Urinary bladder (tissue), 4 donors: ENCODE data around the gene HERPUD1. TPM values are rescaled to one million over a fixed set of nuclear protein-coding genes. Genes with fewer than 3 reads are reported as not detected.

Source experiments
- DNase-seq: peaks from one replicate; pipeline ENCODE4 v3.0.0-alpha.2; 2015; ENCODE audit errors: extremely low spot score
- H3K27ac ChIP-seq: one replicate; pipeline ENCODE4 v1.5.1; 2013; ENCODE audit warnings: low read depth, mild to moderate bottlenecking, moderate library complexity
- H3K36me3 ChIP-seq: one replicate; pipeline ENCODE4 v1.6.1; 2013; ENCODE audit warnings: mild to moderate bottlenecking, moderate library complexity; ENCODE audit not compliant: insufficient read depth
- H3K4me1 ChIP-seq: one replicate; pipeline ENCODE4 v1.6.1; 2013; ENCODE audit warnings: mild to moderate bottlenecking, moderate library complexity; ENCODE audit not compliant: insufficient read depth
- H3K4me3 ChIP-seq: one replicate; pipeline ENCODE4 v1.5.1; 2013; ENCODE audit warnings: low read depth, low read length
- WGBS: extraction: QIAGEN DNeasy Blood & Tissue Kit; methylation state at CpG from one replicate; pipeline ENCODE4 v1.1.7; 2013; 5-methylcytosine and 5-hydroxymethylcytosine counted together
- polyA plus RNA-seq: library from polyadenylated mRNA; stranded (reverse); fragments of 200-250 nt; gene quantifications from one replicate; pipeline ENCODE4 v1.2.3, GENCODE V29; 2013
- total RNA-seq: library from RNA; depleted of rRNA; stranded (reverse); fragments of >200 nt; gene quantifications from one replicate; pipeline ENCODE4 v1.2.3, GENCODE V29; 2014
- donor health status: healthy with polysubstance abuse.
- donor health status: healthy.

HERPUD1 gene
- total and polyA plus RNA-seq, 2 donors = 102 to 113 TPM

DNA sequence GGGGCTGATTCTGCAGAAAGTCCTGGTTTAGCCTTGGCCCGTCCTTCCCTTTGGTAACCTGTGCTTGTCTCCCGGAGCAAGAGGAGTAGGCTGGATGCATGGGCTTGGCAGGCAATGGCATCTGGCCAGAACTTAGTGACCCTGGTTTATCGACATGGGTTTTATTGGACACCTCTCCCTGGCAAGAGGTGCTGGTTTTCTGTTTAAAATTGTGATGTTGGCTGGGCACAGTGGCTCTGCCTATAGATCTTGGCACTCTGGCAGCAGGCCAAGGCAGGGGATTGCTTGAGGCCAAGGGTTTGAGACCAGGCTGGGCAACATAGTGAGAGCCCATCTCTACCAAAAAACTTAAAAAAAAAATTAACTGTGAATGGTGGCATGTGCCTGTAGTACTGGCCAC lies 35.7 kb upstream of the HERPUD1 start:
- Histone ChIP-seq H3K4me3 (no peak overlapping the region), H3K36me3 (no peaks in the 10 kb centered on the region), H3K4me1 (no peaks in the 10 kb centered on the region), H3K27ac (no peak overlapping the region)
- DNase-seq = no peak
- 64% methylated on average over 3 of the region's 3 CpGs for WGBS

- no peak for DNase-seq
- H3K4me1 ChIP-seq = no peaks in the 10 kb centered on the region
- H3K4me3 ChIP-seq = no peak overlapping the region
- 91% methylated on average over 8 of the region's 8 CpGs for WGBS
- no peak overlapping the region for H3K27ac ChIP-seq
- H3K36me3 ChIP-seq = no peaks in the 10 kb centered on the region
These were observed 34.7 kb upstream of the HERPUD1 start for GRCh38 chr16:56897026-56897799.

DNA sequence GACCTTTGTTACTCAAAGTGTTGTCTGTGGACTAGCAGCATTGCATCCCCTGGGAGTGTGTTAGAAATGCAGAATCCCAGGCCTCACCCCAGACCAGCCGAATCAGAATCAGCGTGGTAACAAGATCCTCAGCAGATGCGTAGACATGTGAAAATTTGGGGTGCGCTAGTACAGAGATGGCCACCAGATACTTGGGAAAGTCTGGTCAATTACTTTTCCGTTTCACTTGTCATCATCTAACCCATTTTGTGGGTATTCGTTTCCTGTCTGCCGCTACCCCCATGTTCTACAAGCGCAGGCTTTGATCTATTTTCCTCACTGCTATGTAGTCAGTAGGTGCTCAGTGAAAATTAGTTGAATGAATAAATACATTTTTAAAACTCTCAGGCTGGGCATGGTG lies 33.1 kb upstream of the HERPUD1 start:
- H3K4me3 ChIP-seq = no peak overlapping the region
- no peaks in the 10 kb centered on the region for H3K4me1 ChIP-seq
- no peak for DNase-seq
- no peaks in the 10 kb centered on the region for H3K36me3 ChIP-seq
- H3K27ac ChIP-seq = no peak overlapping the region
- WGBS = 89% methylated on average over 8 of the region's 8 CpGs

DNA sequence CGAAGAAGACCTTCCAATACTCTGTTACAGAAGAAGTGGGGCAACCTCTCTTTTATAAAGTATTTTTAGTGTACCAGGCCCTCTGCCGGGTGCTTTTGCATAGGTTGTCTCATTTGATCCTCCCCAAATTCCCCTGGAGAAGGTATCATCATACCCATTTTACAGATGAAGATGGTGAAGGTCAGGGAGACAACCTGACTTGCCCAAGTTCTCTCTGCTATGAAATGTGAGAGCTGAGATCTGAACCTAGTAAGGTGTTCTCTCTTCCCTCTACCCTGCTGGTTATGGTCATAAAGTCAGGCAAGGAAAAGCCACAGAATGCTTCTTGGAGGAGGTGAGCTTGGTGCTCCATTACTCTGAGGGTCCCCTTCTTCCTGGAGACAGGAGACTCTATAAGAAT lies 28.1 kb upstream of the HERPUD1 start:
- no peak overlapping the region for H3K27ac ChIP-seq
- no peaks in the 10 kb centered on the region for H3K4me1 ChIP-seq
- no peaks in the 10 kb centered on the region for H3K36me3 ChIP-seq
- WGBS = 96% methylated on average over 2 of the region's 2 CpGs
- H3K4me3 ChIP-seq = no peak overlapping the region
- DNase-seq = no peak

DNA sequence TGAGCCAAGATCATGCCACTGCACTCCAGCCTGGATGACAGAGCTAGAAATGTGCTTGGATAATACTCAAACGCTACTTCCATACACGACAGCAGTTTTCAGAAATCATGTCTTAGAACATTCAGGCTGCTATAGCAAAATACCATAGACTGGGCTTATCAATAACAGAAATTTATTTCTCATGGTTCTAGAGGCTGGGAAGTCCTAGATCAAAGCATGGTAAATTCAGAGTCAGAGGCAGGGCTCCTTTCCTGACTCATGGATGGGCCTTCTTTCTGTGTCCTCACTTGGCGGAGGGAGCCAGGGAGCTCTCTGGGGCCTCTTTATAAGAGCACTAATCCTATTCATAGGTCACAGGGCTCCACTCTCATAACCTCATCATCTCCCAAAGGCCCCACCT lies 24.5 kb upstream of the HERPUD1 start:
- 95% methylated on average over 3 of the region's 3 CpGs for WGBS
- no peak overlapping the region for H3K27ac ChIP-seq
- DNase-seq = no peak
- H3K4me1 ChIP-seq = no peaks in the 10 kb centered on the region
- H3K4me3 ChIP-seq = no peak overlapping the region
- H3K36me3 ChIP-seq = no peaks in the 10 kb centered on the region

DNA sequence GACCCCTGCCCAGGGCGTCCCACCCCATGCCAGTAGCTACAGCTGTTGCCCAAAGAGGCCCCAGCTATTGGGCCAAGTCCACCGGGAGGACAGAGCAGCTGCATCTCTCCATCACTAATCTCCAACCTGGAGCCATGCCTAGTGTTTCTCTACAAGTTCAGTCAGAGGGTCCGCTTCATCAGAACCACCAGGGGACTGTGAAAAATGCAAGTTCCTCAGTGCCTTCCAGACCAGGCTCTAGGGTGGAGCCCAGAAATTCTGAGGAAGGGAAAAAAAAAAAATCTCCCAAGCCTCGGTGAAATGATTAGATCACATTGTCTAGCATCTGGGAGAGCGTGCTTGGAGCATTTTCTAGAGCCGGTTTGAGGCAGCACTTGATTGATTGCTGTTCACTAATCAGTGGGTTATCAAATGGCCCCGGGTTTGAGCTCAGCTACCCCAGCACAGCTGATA lies 22.4 kb upstream of the HERPUD1 start:
- WGBS = 50% methylated on average over 7 of the region's 7 CpGs
- no peak overlapping the region for H3K27ac ChIP-seq
- DNase-seq = no peak
- no peaks in the 10 kb centered on the region for H3K36me3 ChIP-seq
- no peak overlapping the region for H3K4me3 ChIP-seq
- H3K4me1 ChIP-seq = peaks cover 3% of the 10 kb centered on the region

- H3K4me1 ChIP-seq = peaks cover 3% of the 10 kb centered on the region
- no peak overlapping the region for H3K4me3 ChIP-seq
- H3K27ac ChIP-seq = no peak overlapping the region
- no peak for DNase-seq
- 80% methylated on average over 5 of the region's 5 CpGs for WGBS
- H3K36me3 ChIP-seq = no peaks in the 10 kb centered on the region
These were observed 21.8 kb upstream of the HERPUD1 start for GRCh38 chr16:56910112-56910511.

DNA sequence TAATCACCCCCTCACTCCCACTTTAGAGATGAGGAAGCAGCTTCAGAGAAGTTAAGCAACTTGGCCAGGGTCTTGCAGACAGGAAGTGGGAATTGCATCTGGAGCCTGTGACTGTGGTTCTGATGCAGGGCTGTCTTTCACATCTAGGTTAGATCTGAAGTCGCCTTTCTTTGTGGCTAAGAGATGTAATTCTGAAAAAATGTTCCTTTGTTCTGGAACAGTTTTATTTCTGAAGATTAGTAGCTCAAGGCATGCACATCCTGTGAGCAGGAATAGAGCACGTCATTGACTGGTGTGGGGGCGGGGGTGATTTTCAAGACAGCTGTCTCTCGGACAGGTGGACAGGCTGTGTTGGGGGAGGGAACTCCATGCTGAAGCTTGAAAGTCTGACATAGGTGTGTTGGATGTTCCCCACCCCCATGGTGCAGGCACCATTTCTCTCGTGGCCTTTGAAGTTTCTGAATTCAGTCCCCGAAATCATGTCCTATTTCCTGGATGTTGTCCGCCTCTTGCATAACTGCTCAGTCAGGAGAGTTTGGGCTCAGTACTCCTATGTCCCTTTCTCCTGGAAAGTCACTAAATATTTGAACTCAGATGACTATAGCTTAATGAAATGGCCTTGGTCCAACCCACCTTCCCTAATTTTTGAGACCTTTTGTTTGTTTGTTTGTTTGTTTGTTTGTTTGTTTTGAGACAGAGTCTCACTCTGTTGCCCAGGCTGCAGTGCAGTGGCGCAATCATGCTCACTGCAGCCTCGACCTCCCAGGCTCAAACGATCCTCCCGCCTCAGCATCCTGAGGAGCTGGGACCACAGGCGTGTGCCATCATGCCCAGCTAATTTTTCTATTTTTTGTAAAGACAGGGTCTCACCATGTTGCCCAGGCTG lies 21.0 kb upstream of the HERPUD1 start:
- 84% methylated on average over 12 of the region's 12 CpGs for WGBS
- no peak for DNase-seq
- Histone ChIP-seq H3K4me1 (peaks cover 3% of the 10 kb centered on the region), H3K4me3 (no peak overlapping the region), H3K36me3 (no peaks in the 10 kb centered on the region), H3K27ac (no peak overlapping the region)

GRCh38 chr16:56911771-56912571 lies 20.0 kb upstream of the HERPUD1 start:
- Histone ChIP-seq H3K4me1 (peaks cover 3% of the 10 kb centered on the region), H3K27ac (no peak overlapping the region), H3K4me3 (no peak overlapping the region), H3K36me3 (no peaks in the 10 kb centered on the region)
- 65% methylated on average over 22 of the region's 22 CpGs for WGBS
- DNase-seq = no peak

DNA sequence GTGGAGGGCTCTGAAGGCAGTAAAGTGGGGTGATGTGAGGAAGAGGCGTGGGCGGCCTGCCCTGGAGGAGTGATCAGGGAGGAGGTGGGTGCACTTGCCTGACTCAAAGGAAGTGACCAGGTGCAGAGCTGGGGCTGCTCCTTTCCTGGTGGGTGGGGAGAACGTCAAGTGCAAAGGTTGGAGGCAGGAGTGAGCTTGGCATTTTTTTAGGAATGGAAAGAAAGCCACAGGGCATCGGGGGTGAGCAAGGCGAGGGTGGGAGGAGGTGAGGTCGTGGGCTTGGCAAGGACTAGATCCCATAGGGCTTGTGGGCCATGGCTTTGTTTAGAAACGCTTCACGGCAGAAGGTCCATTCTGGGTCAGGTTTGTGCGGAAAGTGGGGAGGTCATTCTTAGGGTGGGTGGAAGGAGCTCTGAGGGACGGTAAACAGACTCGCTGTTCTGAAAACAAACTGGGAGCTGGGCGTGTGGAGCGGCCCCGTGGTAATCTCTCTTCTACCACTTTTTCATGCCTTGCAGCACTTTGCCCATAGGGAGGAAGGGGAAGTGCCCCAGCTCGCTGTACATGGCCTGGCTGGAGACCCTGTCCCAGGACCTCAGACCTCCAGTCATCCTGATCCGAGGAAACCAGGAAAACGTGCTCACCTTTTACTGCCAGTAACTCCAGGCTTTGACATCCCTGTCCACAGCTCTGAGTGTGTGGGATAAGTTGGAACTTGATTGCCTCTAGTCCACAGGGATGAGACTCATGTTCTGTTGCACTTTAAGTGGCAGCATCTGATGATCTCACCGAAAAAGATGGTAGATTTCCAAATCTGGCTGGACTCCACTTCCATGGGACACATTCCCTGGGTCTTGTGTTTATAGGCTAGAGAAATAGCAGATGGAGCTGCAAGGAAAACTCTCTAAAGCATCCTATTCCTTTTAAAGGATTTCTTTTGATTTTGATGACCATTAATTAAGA lies 18.9 kb upstream of the HERPUD1 start:
- WGBS = 75% methylated on average over 18 of the region's 18 CpGs
- Histone ChIP-seq H3K4me3 (no peak overlapping the region), H3K36me3 (no peaks in the 10 kb centered on the region), H3K27ac (no peak overlapping the region), H3K4me1 (peaks cover 3% of the 10 kb centered on the region)
- no peak for DNase-seq

- DNase-seq = no peak
- no peak overlapping the region for H3K27ac ChIP-seq
- H3K4me1 ChIP-seq = peaks cover 3% of the 10 kb centered on the region
- 82% methylated on average over 7 of the region's 7 CpGs for WGBS
- no peak overlapping the region for H3K4me3 ChIP-seq
- no peaks in the 10 kb centered on the region for H3K36me3 ChIP-seq
These were observed 17.0 kb upstream of the HERPUD1 start for GRCh38 chr16:56914896-56915295.

DNA sequence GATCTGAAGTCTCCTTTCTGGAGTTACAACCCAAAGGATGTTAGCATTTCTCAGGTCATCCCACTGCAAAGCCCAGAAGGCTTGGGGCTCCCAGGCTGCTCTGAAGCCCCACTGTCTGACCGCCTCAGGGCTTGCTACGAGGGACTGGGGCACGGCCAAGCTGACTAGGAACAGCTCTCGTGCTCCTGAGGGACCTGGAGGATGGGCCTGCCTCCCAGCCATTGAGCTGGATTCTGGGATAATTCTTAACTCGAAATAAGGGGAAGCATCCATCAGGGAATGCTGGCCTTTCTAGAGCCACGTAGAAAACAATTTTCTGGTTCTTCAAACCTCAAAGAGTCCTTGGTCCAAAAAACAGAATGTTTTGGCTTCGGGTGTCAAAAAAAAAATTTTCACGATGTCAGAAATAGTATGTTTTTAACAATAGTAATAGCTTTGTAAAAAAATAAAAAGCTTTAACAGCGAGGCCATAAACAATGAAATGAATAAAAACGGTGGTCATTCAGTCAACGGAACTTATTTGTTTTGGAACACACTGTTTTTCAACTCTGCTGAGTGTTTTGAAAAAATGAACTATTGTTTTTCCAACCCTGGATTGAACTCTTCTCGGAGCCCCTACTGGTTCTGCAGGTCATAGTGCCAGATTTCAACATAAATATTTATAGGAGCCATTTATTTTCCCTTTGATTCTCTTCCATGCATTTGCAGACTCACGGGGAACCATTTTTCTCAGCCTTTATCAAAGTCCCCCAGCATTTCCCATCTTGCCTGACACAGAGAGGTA lies 16.4 kb upstream of the HERPUD1 start:
- H3K4me3 ChIP-seq = no peak overlapping the region
- no peak overlapping the region for H3K27ac ChIP-seq
- peaks cover 3% of the 10 kb centered on the region for H3K4me1 ChIP-seq
- DNase-seq = no peak
- H3K36me3 ChIP-seq = no peaks in the 10 kb centered on the region
- 57% methylated on average over 13 of the region's 13 CpGs for WGBS
